WTC11 (cell line): ENCODE data around the gene PLPPR1. TPM values are rescaled to one million over a fixed set of nuclear protein-coding genes. Genes with fewer than 3 reads are reported as not detected.

Source experiments
- ATAC-seq: fragments of 200-7000 bp; cut with Tn5 transposase; 2 replicates; pipeline ENCODE4 v1.10.0; 2021; ENCODE audit warnings: mild to moderate bottlenecking, moderate library complexity
- CTCF ChIA-PET: fragments of 300-600 bp; sonication (Branson Sonifier 250); formaldehyde crosslinking; loops from one replicate; lab custom pipeline; 2021; ENCODE audit warnings: antibody characterized with exemption; lab: Charles Lee
- POLR2A ChIA-PET: fragments of 350-600 bp; sonication (Branson Sonifier 250); formaldehyde crosslinking; loops from one replicate; lab custom pipeline; 2021; ENCODE audit warnings: antibody characterized with exemption; lab: Charles Lee
- DNase-seq: peaks from one replicate; pipeline ENCODE4 v3.0.0; 2021; ENCODE audit warnings: low spot score
- H3K27ac Mint-ChIP-seq: 2 replicates; pipeline ENCODE4 v1.8.0; 2021; ENCODE audit warnings: mixed read lengths
- H3K27me3 Mint-ChIP-seq: 2 replicates; pipeline ENCODE4 v1.8.0; 2021; ENCODE audit warnings: low read depth, mild to moderate bottlenecking, moderate library complexity, mixed read lengths
- H3K36me3 Mint-ChIP-seq: 2 replicates; pipeline ENCODE4 v1.8.0; 2021; ENCODE audit warnings: mixed read lengths
- H3K4me1 Mint-ChIP-seq: 2 replicates; pipeline ENCODE4 v1.8.0; 2022; ENCODE audit warnings: mixed read lengths
- H3K4me3 Mint-ChIP-seq: 2 replicates; pipeline ENCODE4 v1.8.0; 2021; ENCODE audit warnings: mild to moderate bottlenecking, moderate library complexity, mixed read lengths
- H3K9me3 Mint-ChIP-seq: 2 replicates; pipeline ENCODE4 v1.8.0; 2021; ENCODE audit warnings: mixed read lengths
- ATF6 ChIP-seq: sonication (generic); formaldehyde crosslinking; IDR thresholded peaks from 2 replicates; pipeline ENCODE4 v1.8.1; 2023; ENCODE audit warnings: mild to moderate bottlenecking, missing genetic modification reagents
- CDX4 ChIP-seq: fragments of 250-450 bp; sonication (Bioruptor Pico); IDR thresholded peaks from 2 replicates; pipeline ENCODE4 v1.9.0; 2021; ENCODE audit warnings: moderate library complexity, mild to moderate bottlenecking, inconsistent platforms, borderline replicate concordance
- ERG ChIP-seq: fragments of 250-450 bp; sonication (Bioruptor Pico); IDR thresholded peaks from 2 replicates; pipeline ENCODE4 v1.8.0; 2021; ENCODE audit warnings: mild to moderate bottlenecking
- FOXJ3 ChIP-seq: sonication (generic); formaldehyde crosslinking; IDR thresholded peaks from 2 replicates; pipeline ENCODE4 v1.9.0; 2021; ENCODE audit warnings: missing genetic modification reagents, mild to moderate bottlenecking, borderline replicate concordance
- FOXP1 ChIP-seq: sonication (generic); formaldehyde crosslinking; IDR thresholded peaks from 2 replicates; pipeline ENCODE4 v1.8.0; 2022; ENCODE audit warnings: missing genetic modification reagents, mild to moderate bottlenecking, moderate library complexity, borderline replicate concordance
- GABPB1 ChIP-seq: sonication (generic); formaldehyde crosslinking; IDR thresholded peaks from 2 replicates; pipeline ENCODE4 v1.8.1; 2023; ENCODE audit warnings: mild to moderate bottlenecking, missing genetic modification reagents
- GTF2I ChIP-seq: fragments of 250-450 bp; sonication (Bioruptor Pico); conservative IDR thresholded peaks from 2 replicates; pipeline ENCODE4 v1.4.0; 2021; ENCODE audit warnings: mild to moderate bottlenecking
- HMGXB4 ChIP-seq: sonication (generic); formaldehyde crosslinking; IDR thresholded peaks from 2 replicates; pipeline ENCODE4 v1.8.1; 2023; ENCODE audit warnings: mild to moderate bottlenecking, moderate library complexity, missing genetic modification reagents
- IRF1 ChIP-seq: sonication (generic); formaldehyde crosslinking; IDR thresholded peaks from 2 replicates; pipeline ENCODE4 v1.8.0; 2023; ENCODE audit warnings: missing genetic modification reagents
- JAZF1 ChIP-seq: fragments of 250-450 bp; sonication (Bioruptor Pico); IDR thresholded peaks from 2 replicates; pipeline ENCODE4 v1.9.0; 2021; ENCODE audit warnings: moderate library complexity, mild to moderate bottlenecking, inconsistent platforms
- MYBL2 ChIP-seq: sonication (generic); formaldehyde crosslinking; IDR thresholded peaks from 2 replicates; pipeline ENCODE4 v1.8.1; 2023; ENCODE audit warnings: mild to moderate bottlenecking, moderate library complexity, missing genetic modification reagents
- NR3C1 ChIP-seq: sonication (generic); formaldehyde crosslinking; conservative IDR thresholded peaks from 2 replicates; pipeline ENCODE4 v1.8.1; 2023; ENCODE audit warnings: low read depth, mild to moderate bottlenecking, missing genetic modification reagents
- PRRX2 ChIP-seq: fragments of 250-450 bp; sonication (Bioruptor Pico); IDR thresholded peaks from 2 replicates; pipeline ENCODE4 v1.8.0; 2021; ENCODE audit warnings: mild to moderate bottlenecking
- RORB ChIP-seq: fragments of 250-450 bp; sonication (Bioruptor Pico); IDR thresholded peaks from 2 replicates; pipeline ENCODE4 v1.9.0; 2021; ENCODE audit warnings: mild to moderate bottlenecking
- SMAD3 ChIP-seq: sonication (generic); formaldehyde crosslinking; IDR thresholded peaks from 2 replicates; pipeline ENCODE4 v1.8.0; 2022; ENCODE audit warnings: missing genetic modification reagents, mild to moderate bottlenecking, borderline replicate concordance
- ZBTB21 ChIP-seq: sonication (generic); formaldehyde crosslinking; IDR thresholded peaks from 2 replicates; pipeline ENCODE4 v1.8.1; 2023; ENCODE audit warnings: mild to moderate bottlenecking, missing genetic modification reagents, borderline replicate concordance
- ZBTB43 ChIP-seq: sonication (generic); formaldehyde crosslinking; IDR thresholded peaks from 2 replicates; pipeline ENCODE4 v1.8.1; 2023; ENCODE audit warnings: mild to moderate bottlenecking, missing genetic modification reagents
- ZNF317 ChIP-seq: sonication (generic); formaldehyde crosslinking; IDR thresholded peaks from 2 replicates; pipeline ENCODE4 v1.8.1; 2023; ENCODE audit warnings: low read depth, mild to moderate bottlenecking, moderate library complexity, missing genetic modification reagents, borderline replicate concordance
- ZNF396 ChIP-seq: fragments of 250-450 bp; sonication (Bioruptor Pico); IDR thresholded peaks from 2 replicates; pipeline ENCODE4 v1.8.0; 2021; ENCODE audit warnings: mild to moderate bottlenecking, moderate library complexity, borderline replicate concordance
- ZNF671 ChIP-seq: fragments of 250-450 bp; sonication (Bioruptor Pico); IDR thresholded peaks from 2 replicates; pipeline ENCODE4 v1.8.0; 2021; ENCODE audit warnings: mild to moderate bottlenecking
- total RNA-seq: library from RNA; stranded (reverse); gene quantifications from 3 replicates; pipeline ENCODE4 v1.2.3, GENCODE V29; 2021

The PLPPR1 gene
- total RNA-seq, 1 experiment from 2014 or later: 1.5 TPM

GRCh38 chr9:101062686-101063085, 34.2 kb downstream of the PLPPR1 start:
- CTCF ChIA-PET: no interaction called here
- Mint-ChIP-seq H3K9me3 (no peaks in the 10 kb centered on the region), H3K36me3 (no peaks in the 10 kb centered on the region), H3K4me1 (no peaks in the 10 kb centered on the region)
- TF ChIP-seq GABPB1 (CRISPR knock-in tag): peak; percentile 59; the same call in 1 of the 2 replicates
- no peak for TF ChIP-seq FOXP1
- TF ChIP-seq, all 79 proteins: peak for 1
- Mint-ChIP-seq H3K27ac (no peak overlapping the region), H3K27me3 (no peaks in the 10 kb centered on the region), H3K4me3 (no peak overlapping the region)
- POLR2A ChIA-PET: no interaction called here
- DNase-seq: no peak
- no peak for ATAC-seq

- H3K27me3 Mint-ChIP-seq: no peaks in the 10 kb centered on the region
- no peaks in the 10 kb centered on the region for H3K36me3 Mint-ChIP-seq
- CTCF ChIA-PET: no interaction called here
- DNase-seq (no peak), ATAC-seq (no peak)
- no peaks in the 10 kb centered on the region for H3K4me1 Mint-ChIP-seq
- no peak overlapping the region for H3K4me3 Mint-ChIP-seq
- no peaks in the 10 kb centered on the region for H3K9me3 Mint-ChIP-seq
- TF ChIP-seq HMGXB4 (CRISPR knock-in tag) (no peak), MYBL2 (CRISPR knock-in tag) (no peak), ZBTB43 (CRISPR knock-in tag) (no peak), ZNF671 (CRISPR knock-in tag) (no peak), SMAD3 (no peak), ERG (no peak), IRF1 (CRISPR knock-in tag) (no peak), ZNF396 (no peak), CDX4 (CRISPR knock-in tag) (no peak), RORB (CRISPR knock-in tag) (no peak), ZNF317 (CRISPR knock-in tag) (no peak), FOXJ3 (CRISPR knock-in tag) (no peak), ATF6 (CRISPR knock-in tag) (no peak), ZBTB21 (CRISPR knock-in tag) (no peak), NR3C1 (CRISPR knock-in tag) (no peak), JAZF1 (CRISPR knock-in tag) (no peak), GTF2I (no peak), PRRX2 (no peak)
- POLR2A ChIA-PET: no interaction called here
- no peak overlapping the region for H3K27ac Mint-ChIP-seq
Measured at GRCh38 chr9:101063192-101063591, 34.7 kb downstream of the PLPPR1 start.
